Measurements from ENCODE around the gene CSF2RB. TPM values are rescaled to one million over a fixed set of nuclear protein-coding genes. Genes with fewer than 3 reads are reported as not detected.

The CSF2RB gene
- total RNA-seq, 1 donor from 2014 or later = not detected

DNA sequence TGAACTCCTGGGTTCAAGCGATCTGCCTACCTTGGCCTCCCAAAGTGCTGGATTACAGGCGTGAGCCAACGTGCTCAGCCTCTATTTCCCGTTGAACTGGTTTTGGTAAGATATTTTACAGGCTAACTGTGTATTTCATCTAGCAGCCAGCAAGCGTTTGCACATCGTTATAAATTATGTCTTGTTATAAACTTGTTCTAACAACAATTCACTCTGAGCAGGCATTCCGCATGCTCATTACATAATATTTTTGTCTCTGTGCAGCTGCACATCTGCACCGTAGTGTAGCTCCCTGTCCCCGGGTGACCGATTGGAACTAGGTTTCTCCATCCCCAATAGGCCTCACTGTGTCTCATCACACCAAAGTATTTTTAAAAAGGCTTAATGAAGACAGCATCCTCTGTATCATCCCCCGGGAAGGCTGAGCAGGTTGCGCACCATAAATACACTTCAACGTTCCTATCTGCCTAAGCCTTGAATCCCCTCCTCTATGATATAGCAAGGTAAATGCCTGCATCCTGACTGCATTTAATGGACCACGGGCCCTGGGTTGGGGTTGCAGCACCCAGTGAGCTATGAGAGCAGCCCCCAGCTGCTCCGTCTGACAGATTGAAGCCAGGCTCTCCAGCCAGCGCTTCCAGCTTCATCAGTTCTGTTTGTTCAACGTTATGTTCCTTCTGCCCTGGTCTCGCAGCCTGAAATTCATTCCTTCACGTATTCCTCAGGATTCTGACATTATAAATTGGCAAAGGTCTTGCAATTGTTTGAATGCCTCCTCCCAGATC, 58.1 kb downstream of the CSF2RB start:
- Histone ChIP-seq H3K4me3 (no peak overlapping the region), H3K79me2 (ENCODE audit: low read depth) (no peaks in the 10 kb centered on the region), H3K9ac (no peak overlapping the region), H4K20me1 (ENCODE audit: low read depth) (no peaks in the 10 kb centered on the region), H3K27me3 (no peaks in the 10 kb centered on the region), H3K27ac (no peak overlapping the region), H3K4me2 (no peak overlapping the region), H3K9me3 (ENCODE audit: low read depth) (no peaks in the 10 kb centered on the region), H3K36me3 (no peaks in the 10 kb centered on the region), H3F3A (ENCODE audit: low read depth) (no peaks in the 10 kb centered on the region), H2AFZ (replicated peaks) (no peak overlapping the region), H3K4me1 (no peaks in the 10 kb centered on the region)
- Mint-ChIP-seq H3K4me3 (no peak overlapping the region), H3K9me3 (no peaks in the 10 kb centered on the region), H3K27me3 (ENCODE audit: insufficient read depth, low read depth) (peaks cover 7% of the 10 kb centered on the region), H3K4me1 (no peaks in the 10 kb centered on the region), H3K27ac (no peak overlapping the region), H3K36me3 (no peaks in the 10 kb centered on the region)
- no peak for TF ChIP-seq EZH2phosphoT487 (IDR thresholded peaks at IDR 0.05)
- no peak for TF ChIP-seq CTCF (IDR thresholded peaks at IDR 0.05)
- TF ChIP-seq EZH2 (IDR thresholded peaks at IDR 0.05) = no peak
- DNase-seq (ENCODE audit: low spot score) = no peak

DNA sequence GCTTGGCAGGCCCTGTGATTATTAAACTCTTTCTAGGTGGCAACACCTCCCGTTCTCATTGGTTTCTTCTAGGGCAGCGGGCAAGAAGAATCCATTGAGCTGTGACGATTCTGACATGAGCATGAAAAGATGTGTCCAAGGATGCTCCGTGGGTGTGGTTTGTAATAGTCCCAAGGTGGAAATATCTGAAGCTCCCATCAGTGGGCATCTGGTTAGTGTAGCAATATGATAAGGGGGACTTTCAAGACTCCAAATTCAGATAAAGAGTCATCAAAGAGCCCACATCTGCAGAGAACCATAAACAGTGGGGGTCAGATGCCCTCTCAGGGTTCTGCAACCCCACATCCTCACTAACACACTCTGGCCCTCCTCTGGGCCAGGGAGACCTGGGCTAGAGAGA, 63.2 kb downstream of the CSF2RB start:
- H3K36me3 Mint-ChIP-seq = no peaks in the 10 kb centered on the region
- no peaks in the 10 kb centered on the region for H3K27me3 ChIP-seq

DNA sequence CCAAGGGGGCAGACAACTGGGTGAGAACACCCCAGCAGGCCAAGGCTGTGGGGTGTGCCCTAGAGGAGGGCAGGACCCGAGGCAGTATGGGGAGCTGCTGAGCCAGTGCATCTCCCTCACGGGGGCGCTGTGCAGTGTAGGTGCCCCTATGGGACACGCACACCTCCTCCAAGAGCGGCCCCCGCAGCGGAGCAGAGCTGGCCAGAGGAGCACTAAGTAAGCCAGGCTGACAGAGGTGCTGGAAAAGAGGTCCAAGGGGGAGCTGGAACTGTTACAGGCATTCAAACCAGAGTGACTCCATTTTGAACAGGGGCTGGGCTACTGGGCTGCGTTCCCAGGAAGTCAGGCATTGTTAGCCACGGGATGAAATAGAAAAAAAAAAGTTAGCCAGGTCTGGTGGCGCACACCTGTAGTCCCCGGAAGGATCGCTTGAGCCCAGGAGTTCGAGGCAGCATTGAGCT, 64.0 kb downstream of the CSF2RB start:
- H3K4me3 ChIP-seq = peak overlapping the region; percentile 50
- Mint-ChIP-seq H3K4me3 (peak overlapping the region; percentile 80), H3K36me3 (no peaks in the 10 kb centered on the region), H3K27me3 (ENCODE audit: insufficient read depth, low read depth) (peaks cover 4% of the 10 kb centered on the region), H3K4me1 (peaks cover 23% of the 10 kb centered on the region), H3K9me3 (no peaks in the 10 kb centered on the region), H3K27ac (peak overlapping the region; percentile 60)
- TF ChIP-seq CTCF (IDR thresholded peaks at IDR 0.05) (peak; percentile 61), EZH2phosphoT487 (IDR thresholded peaks at IDR 0.05) (no peak), EZH2 (IDR thresholded peaks at IDR 0.05) (no peak)
- peak; percentile 84 for DNase-seq (ENCODE audit: low spot score)
- peaks cover 11% of the 10 kb centered on the region for H3F3A ChIP-seq (ENCODE audit: low read depth)
- H2AFZ ChIP-seq (replicated peaks) = peak overlapping the region; percentile 85
- H3K27me3 ChIP-seq = no peaks in the 10 kb centered on the region
- no peak overlapping the region for H3K9ac ChIP-seq
- peak overlapping the region; percentile 84 for H3K4me2 ChIP-seq
- H3K4me1 ChIP-seq = no peaks in the 10 kb centered on the region
- no peaks in the 10 kb centered on the region for H3K36me3 ChIP-seq
- H3K9me3 ChIP-seq (ENCODE audit: low read depth) = no peaks in the 10 kb centered on the region
- no peaks in the 10 kb centered on the region for H4K20me1 ChIP-seq (ENCODE audit: low read depth)
- no peaks in the 10 kb centered on the region for H3K79me2 ChIP-seq (ENCODE audit: low read depth)
- H3K27ac ChIP-seq = no peak overlapping the region

More for the DNA sequence above, 63.2 kb downstream of the CSF2RB start:
- no peak overlapping the region for H3K9ac ChIP-seq
- H3K36me3 ChIP-seq = no peaks in the 10 kb centered on the region
- TF ChIP-seq EZH2phosphoT487 (IDR thresholded peaks at IDR 0.05) (no peak), EZH2 (IDR thresholded peaks at IDR 0.05) (no peak), CTCF (IDR thresholded peaks at IDR 0.05) (no peak)
- H3K4me1 ChIP-seq = no peaks in the 10 kb centered on the region
- H4K20me1 ChIP-seq (ENCODE audit: low read depth) = no peaks in the 10 kb centered on the region
- no peak overlapping the region for H2AFZ ChIP-seq (replicated peaks)
- no peaks in the 10 kb centered on the region for H3K9me3 ChIP-seq (ENCODE audit: low read depth)
- Mint-ChIP-seq H3K4me1 (peaks cover 18% of the 10 kb centered on the region), H3K27ac (no peak overlapping the region), H3K4me3 (no peak overlapping the region), H3K27me3 (ENCODE audit: insufficient read depth, low read depth) (peaks cover 4% of the 10 kb centered on the region), H3K9me3 (no peaks in the 10 kb centered on the region)
- no peak for DNase-seq (ENCODE audit: low spot score)
- H3K79me2 ChIP-seq (ENCODE audit: low read depth) = no peaks in the 10 kb centered on the region
- H3K27ac ChIP-seq = no peak overlapping the region
- peaks cover 11% of the 10 kb centered on the region for H3F3A ChIP-seq (ENCODE audit: low read depth)
- H3K4me2 ChIP-seq = no peak overlapping the region
- H3K4me3 ChIP-seq = no peak overlapping the region
